GM18499 (cell line): ENCODE measurements around the gene MAPT.

Source experiments
- ATAC-seq: cut with Tn5 transposase; IDR thresholded peaks from one replicate; pipeline ENCODE4 v1.9.1; 2021; ENCODE audit warnings: moderate number of reproducible peaks; ENCODE audit not compliant: insufficient read depth, unreplicated experiment

MAPT gene

GRCh38 chr17:45966606-45967280, 72.4 kb downstream of the MAPT start:
- no peak for ATAC-seq

- ATAC-seq, result no peak
These were observed 73.0 kb downstream of the MAPT start for GRCh38 chr17:45967378-45967777.

- ATAC-seq, result no peak
These were observed 74.4 kb downstream of the MAPT start for GRCh38 chr17:45968732-45969131.

- ATAC-seq, result no peak
These were observed 75.4 kb downstream of the MAPT start for GRCh38 chr17:45969726-45970125.

GRCh38 chr17:45970659-45971058, 76.3 kb downstream of the MAPT start:
- no peak for ATAC-seq

- ATAC-seq, result no peak
These were observed 77.4 kb downstream of the MAPT start for GRCh38 chr17:45971698-45972141.

GRCh38 chr17:45972531-45972930, 78.2 kb downstream of the MAPT start:
- no peak for ATAC-seq

GRCh38 chr17:45973099-45973780, 78.9 kb downstream of the MAPT start:
- ATAC-seq, result no peak

- no peak for ATAC-seq
These were observed 79.8 kb downstream of the MAPT start for GRCh38 chr17:45973946-45974859.

- no peak for ATAC-seq
These were observed 80.7 kb downstream of the MAPT start for GRCh38 chr17:45974916-45975630.

- no peak for ATAC-seq
These were observed 81.4 kb downstream of the MAPT start for GRCh38 chr17:45975640-45976295.

- ATAC-seq, result no peak
These were observed 82.0 kb downstream of the MAPT start for GRCh38 chr17:45976391-45976754.

GRCh38 chr17:45976755-45977505, 82.6 kb downstream of the MAPT start:
- ATAC-seq, result no peak

- no peak for ATAC-seq
These were observed 83.1 kb downstream of the MAPT start for GRCh38 chr17:45977506-45977824.

- ATAC-seq, result no peak
These were observed 83.7 kb downstream of the MAPT start for GRCh38 chr17:45977976-45978626.

- ATAC-seq, result no peak
These were observed 84.8 kb downstream of the MAPT start for GRCh38 chr17:45979137-45979536.

- no peak for ATAC-seq
These were observed 86.5 kb downstream of the MAPT start for GRCh38 chr17:45980855-45981254.

- ATAC-seq, result no peak
These were observed 87.0 kb downstream of the MAPT start for GRCh38 chr17:45981306-45981705.
